OCI-M2 (cell line): ENCODE measurements around the gene SETD1B.

Source experiments
- DNase-seq: peaks from one replicate; lab custom pipeline; 2025; ENCODE audit not compliant: unreplicated experiment; lab: John Stamatoyannopoulos, UW

Gene SETD1B

GRCh38 chr12:121823727-121824115 is 19.9 kb downstream of the SETD1B start:
- DNase-seq = no peak

- no peak for DNase-seq
These were observed 21.3 kb downstream of the SETD1B start for GRCh38 chr12:121825041-121825523.

- no peak for DNase-seq
These were observed 22.7 kb downstream of the SETD1B start for GRCh38 chr12:121826318-121827150.

GRCh38 chr12:121827351-121828099 is 23.7 kb downstream of the SETD1B start:
- DNase-seq = no peak

- DNase-seq = no peak
These were observed 24.5 kb downstream of the SETD1B start for GRCh38 chr12:121828306-121828705.

GRCh38 chr12:121828826-121829225 is 25.0 kb downstream of the SETD1B start:
- DNase-seq = no peak

GRCh38 chr12:121829250-121829918 is 25.6 kb downstream of the SETD1B start:
- no peak for DNase-seq

GRCh38 chr12:121830134-121830533 is 26.3 kb downstream of the SETD1B start:
- DNase-seq = no peak

GRCh38 chr12:121830588-121831265 is 26.9 kb downstream of the SETD1B start:
- no peak for DNase-seq

GRCh38 chr12:121831571-121832245 is 27.9 kb downstream of the SETD1B start:
- no peak for DNase-seq

GRCh38 chr12:121837680-121838079 is 33.9 kb downstream of the SETD1B start:
- DNase-seq = no peak

- DNase-seq = no peak
These were observed 34.3 kb downstream of the SETD1B start for GRCh38 chr12:121838126-121838525.

GRCh38 chr12:121839106-121839992 is 35.5 kb downstream of the SETD1B start:
- DNase-seq = peak; percentile 91

GRCh38 chr12:121839993-121840761 is 36.4 kb downstream of the SETD1B start:
- DNase-seq = no peak

GRCh38 chr12:121843236-121843982 is 39.6 kb downstream of the SETD1B start:
- no peak for DNase-seq

- DNase-seq = no peak
These were observed 41.9 kb downstream of the SETD1B start for GRCh38 chr12:121845701-121846100.

GRCh38 chr12:121849211-121849610 is 45.4 kb downstream of the SETD1B start:
- no peak for DNase-seq

- DNase-seq = no peak
These were observed 45.9 kb downstream of the SETD1B start for GRCh38 chr12:121849665-121850064.
